BE2C (cell line): ENCODE results near the gene ATP6V0D1.
"Not testable (repeated sequence)": the region's sequence is repeated elsewhere in the genome, so short reads cannot be mapped to it uniquely, and the experiment has no call there.

Experiments
- DNase-seq: peaks from one replicate; pipeline ENCODE4 v3.0.0-alpha.2; 2020
- H3K27me3 ChIP-seq: fragments of 250-450 bp; sonication (Bioruptor Pico); 2 replicates; pipeline ENCODE4 v1.5.1; 2020; ENCODE audit warnings: mild to moderate bottlenecking
- H3K36me3 ChIP-seq: fragments of 250-450 bp; sonication (Bioruptor Pico); 2 replicates; pipeline ENCODE4 v1.5.1; 2020; ENCODE audit warnings: mild to moderate bottlenecking
- H3K4me1 ChIP-seq: fragments of 250-450 bp; sonication (Bioruptor Pico); 2 replicates; pipeline ENCODE4 v1.5.1; 2020
- H3K4me3 ChIP-seq: 2 replicates; pipeline ENCODE4 v1.5.1; 2011; ENCODE audit warnings: low read depth, low read length
- H3K9me3 ChIP-seq: fragments of 250-450 bp; sonication (Bioruptor Pico); 2 replicates; pipeline ENCODE4 v1.5.1; 2020
- TF ChIP-seq, protein P1 (sequence below): IDR thresholded peaks from 2 replicates; pipeline ENCODE4 v1.5.1; 2012; ENCODE audit warnings: mild to moderate bottlenecking, low read depth, low read length

Gene ATP6V0D1

DNA sequence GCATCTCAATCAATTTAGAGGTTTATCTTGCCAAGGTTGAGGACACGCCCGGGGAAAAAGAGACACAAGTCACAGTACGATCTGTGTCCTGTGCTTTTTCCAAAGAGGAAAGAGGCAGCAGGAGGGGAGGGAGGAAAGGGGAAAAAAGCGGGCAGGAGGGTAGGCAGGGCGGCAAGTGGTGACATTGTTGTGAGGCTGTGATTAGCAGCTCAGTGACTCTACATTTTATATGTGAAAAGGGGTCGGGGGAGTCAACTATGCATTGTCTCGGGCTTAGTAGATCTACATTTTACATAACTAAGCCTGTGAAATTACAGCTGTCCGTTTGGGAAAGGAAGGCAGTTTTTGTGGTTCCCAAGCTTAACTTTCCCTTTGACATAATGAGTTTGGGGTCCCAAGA, 25.5 kb upstream of the ATP6V0D1 start:
- Histone ChIP-seq H3K9me3 (no peaks in the 10 kb centered on the region), H3K4me3 (no peak overlapping the region), H3K27me3 (no peaks in the 10 kb centered on the region), H3K36me3 (no peaks in the 10 kb centered on the region), H3K4me1 (no peaks in the 10 kb centered on the region)
- DNase-seq: no peak
- TF ChIP-seq, protein P1, sequence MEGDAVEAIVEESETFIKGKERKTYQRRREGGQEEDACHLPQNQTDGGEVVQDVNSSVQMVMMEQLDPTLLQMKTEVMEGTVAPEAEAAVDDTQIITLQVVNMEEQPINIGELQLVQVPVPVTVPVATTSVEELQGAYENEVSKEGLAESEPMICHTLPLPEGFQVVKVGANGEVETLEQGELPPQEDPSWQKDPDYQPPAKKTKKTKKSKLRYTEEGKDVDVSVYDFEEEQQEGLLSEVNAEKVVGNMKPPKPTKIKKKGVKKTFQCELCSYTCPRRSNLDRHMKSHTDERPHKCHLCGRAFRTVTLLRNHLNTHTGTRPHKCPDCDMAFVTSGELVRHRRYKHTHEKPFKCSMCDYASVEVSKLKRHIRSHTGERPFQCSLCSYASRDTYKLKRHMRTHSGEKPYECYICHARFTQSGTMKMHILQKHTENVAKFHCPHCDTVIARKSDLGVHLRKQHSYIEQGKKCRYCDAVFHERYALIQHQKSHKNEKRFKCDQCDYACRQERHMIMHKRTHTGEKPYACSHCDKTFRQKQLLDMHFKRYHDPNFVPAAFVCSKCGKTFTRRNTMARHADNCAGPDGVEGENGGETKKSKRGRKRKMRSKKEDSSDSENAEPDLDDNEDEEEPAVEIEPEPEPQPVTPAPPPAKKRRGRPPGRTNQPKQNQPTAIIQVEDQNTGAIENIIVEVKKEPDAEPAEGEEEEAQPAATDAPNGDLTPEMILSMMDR: no peak

DNA sequence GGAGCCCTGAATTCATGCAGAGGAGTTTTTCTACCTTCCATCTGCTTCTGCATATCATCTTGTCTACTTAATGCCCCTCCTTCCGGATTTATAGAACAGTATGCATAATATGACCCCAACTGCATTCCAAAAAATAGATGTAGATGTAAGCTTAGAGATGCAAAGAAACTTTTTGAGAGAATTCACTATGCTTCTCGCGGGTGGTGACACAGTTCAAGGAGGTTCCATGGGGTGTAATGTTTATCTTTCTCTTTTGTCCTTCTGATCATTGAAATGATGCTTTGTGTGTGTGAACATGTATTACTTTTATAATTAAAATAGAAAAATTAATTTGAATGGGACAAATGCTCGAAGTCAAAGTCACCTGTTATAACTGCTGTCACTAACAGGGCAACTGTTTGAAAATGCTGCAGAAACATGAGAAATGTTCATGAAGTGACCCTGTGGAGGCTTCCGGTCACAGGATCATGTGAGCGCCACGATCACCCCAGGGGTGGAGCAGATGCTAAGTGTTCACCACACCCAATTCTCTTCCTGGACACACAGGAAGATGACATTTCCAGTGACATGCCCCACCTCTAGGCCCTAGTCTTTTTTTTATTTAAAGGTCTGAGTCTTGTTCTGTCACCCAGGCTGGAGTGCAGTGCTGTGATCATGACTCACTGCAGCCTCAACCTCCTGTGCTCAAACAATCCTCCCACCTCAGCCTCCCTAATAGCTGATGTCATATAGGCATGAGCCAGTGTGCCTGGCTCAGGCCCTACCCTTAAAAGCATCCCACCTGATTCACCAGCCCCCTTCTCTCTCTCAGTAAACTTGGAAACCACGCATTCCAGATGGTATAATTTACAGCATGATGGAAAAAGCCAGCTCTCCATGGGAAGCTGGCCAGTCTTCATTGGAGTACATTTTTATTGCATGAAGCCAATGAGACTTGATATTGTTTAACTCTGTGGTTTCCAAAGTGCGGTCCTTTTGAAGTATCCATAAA, 23.4 kb upstream of the ATP6V0D1 start:
- TF ChIP-seq, protein P1: no peak

DNA sequence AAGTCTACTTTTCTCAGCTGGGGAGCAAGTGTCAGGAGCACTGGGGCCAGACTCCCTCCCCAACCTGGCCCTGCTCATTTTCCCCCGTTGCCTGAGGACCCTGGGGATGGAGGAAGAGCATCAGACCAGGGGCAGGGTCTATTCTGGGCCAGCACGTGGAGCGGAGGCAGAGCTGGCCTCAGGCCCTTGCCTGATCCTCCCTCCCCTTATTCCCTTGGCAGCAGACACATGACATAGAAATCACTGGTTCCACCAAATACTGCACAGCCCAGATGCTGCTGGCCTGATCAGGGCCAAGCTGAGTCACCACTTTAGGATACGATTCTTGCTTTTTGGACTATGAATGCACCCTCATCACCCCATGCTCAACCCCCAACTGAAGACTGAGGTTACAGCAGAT, 18.1 kb upstream of the ATP6V0D1 start:
- Histone ChIP-seq H3K4me3 (no peak overlapping the region), H3K4me1 (no peaks in the 10 kb centered on the region), H3K9me3 (no peaks in the 10 kb centered on the region), H3K27me3 (no peaks in the 10 kb centered on the region), H3K36me3 (no peaks in the 10 kb centered on the region)
- TF ChIP-seq, protein P1: no peak
- DNase-seq: no peak

More for the DNA sequence above, 23.4 kb upstream of the ATP6V0D1 start:
- Histone ChIP-seq H3K9me3 (no peaks in the 10 kb centered on the region), H3K4me1 (no peaks in the 10 kb centered on the region), H3K4me3 (no peak overlapping the region), H3K27me3 (no peaks in the 10 kb centered on the region), H3K36me3 (no peaks in the 10 kb centered on the region)
- DNase-seq: no peak

DNA sequence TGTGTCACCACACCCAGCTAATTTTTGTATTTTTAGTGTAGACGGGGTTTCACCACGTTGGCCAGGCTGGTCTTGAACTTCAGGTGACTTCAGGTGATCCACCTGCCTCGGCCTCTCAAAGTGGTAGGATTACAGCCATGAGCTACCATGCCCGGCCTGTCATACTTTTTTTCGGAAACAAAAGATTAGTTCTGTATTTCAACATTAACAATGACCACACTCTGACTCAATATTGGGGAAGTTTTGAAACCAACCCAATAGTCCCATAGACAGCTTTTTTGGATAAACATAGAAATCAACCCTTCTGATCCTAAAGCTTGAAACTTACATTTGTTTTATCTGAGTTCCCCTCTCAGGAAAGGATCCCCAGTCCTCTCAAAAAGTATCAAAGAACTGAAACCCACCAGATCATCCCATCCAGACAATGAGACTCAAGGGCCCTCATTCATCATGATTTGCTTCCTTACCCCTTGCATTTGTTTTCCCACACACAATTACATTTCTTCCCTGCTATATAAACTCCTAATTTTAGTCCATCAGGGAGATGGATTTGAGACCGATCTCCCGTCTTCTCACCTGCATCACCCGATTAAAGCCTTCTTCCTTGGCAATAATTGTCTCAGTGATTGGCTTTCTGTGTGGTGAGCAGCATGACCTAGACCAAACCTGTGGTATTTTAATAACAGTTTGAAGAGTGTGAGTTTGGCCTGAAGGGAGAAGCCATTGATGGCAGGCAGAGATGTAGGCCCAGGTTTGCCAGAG, 9.6 kb upstream of the ATP6V0D1 start:
- no peaks in the 10 kb centered on the region for H3K27me3 ChIP-seq
- H3K4me3 ChIP-seq: no peak overlapping the region
- TF ChIP-seq, protein P1: no peak
- no peaks in the 10 kb centered on the region for H3K36me3 ChIP-seq
- H3K9me3 ChIP-seq: no peaks in the 10 kb centered on the region
- no peak for DNase-seq
- H3K4me1 ChIP-seq: peaks cover 6% of the 10 kb centered on the region

DNA sequence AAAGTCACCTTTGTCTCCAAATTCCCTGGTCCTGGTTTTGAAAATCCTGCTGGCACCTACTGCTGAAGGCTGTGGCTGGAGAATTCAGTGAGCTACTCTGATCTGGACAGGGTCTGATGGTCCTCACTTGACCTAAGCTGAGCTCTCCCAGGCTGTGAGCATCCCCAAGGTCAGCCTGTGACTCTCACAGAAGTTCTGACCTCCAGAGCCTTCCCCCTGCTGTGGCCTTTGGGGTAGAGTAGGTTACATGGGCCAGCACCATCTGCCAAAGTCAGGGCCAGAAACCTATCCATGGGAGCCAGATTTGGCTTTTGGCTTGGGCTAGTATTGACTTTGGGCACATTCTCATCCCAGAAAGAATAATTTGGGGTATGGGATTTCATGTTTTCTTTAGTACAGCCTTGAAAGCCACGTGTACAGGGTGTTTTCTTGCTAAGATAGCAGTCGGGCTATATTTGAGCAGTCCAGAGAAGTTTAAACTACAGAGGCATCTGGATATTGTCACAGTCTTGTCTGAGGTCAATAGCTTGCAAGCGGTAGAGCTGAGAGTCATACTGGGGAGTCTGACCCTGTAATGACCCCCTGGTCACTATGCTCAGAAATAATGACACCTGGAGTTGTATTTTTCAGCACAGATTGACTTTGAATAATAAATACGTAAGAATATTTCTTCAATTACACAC, 8.6 kb upstream of the ATP6V0D1 start:
- no peaks in the 10 kb centered on the region for H3K27me3 ChIP-seq
- no peaks in the 10 kb centered on the region for H3K36me3 ChIP-seq
- H3K4me1 ChIP-seq: peaks cover 6% of the 10 kb centered on the region
- DNase-seq: no peak
- TF ChIP-seq, protein P1: no peak
- H3K9me3 ChIP-seq: no peaks in the 10 kb centered on the region
- no peak overlapping the region for H3K4me3 ChIP-seq

DNA sequence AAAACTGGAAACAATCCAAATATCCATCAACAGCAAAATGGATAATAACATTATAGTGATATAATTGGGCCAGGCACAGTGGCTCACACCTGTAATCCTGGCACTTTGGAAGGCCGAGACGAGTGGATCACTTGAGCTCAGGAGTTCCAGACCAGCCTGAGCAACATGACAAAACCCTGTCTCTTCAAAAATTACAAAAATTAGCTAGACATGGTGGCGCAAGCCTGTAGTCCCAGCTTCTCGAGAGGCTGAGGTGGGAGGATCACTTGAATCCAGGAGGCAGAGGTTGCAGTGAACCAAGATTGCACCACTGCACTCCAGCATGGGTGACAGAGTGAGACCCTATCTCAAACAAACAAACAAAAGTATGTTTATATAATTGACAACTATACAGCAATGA, 6.6 kb upstream of the ATP6V0D1 start:
- not testable (repeated sequence) for H3K9me3 ChIP-seq, H3K36me3 ChIP-seq, H3K4me3 ChIP-seq, DNase-seq, H3K4me1 ChIP-seq, H3K27me3 ChIP-seq
